ENCODE results near the gene DOCK8.

Gene DOCK8

GRCh38 chr9:374736-375135 lies 160.1 kb downstream of the DOCK8 start:
- no peak overlapping the region for H3K27ac ChIP-seq (ENCODE audit: low read depth, low read length)

GRCh38 chr9:376115-376514 lies 161.4 kb downstream of the DOCK8 start:
- H3K9ac ChIP-seq (ENCODE audit: low read length in 5 of 5), result no peak overlapping the region
- no peaks in the 10 kb centered on the region for H3K9me3 ChIP-seq (ENCODE audit: control insufficient read depth in 5 of 5, low read length in 5 of 5)
- no peaks in the 10 kb centered on the region for H3K27me3 ChIP-seq (ENCODE audit: control insufficient read depth in 5 of 5, insufficient read depth in 4 of 5, low read length in 5 of 5)
- H3K36me3 ChIP-seq (ENCODE audit: control insufficient read depth in 5 of 5, insufficient read depth in 5 of 5, low read length in 5 of 5), result peaks cover 20 to 59% (median 35%) of the 10 kb centered on the region in 5 donors
- H3K27ac ChIP-seq (ENCODE audit: low read depth, low read length), result no peak overlapping the region
- no peak overlapping the region for H3K4me3 ChIP-seq (ENCODE audit: low read depth in 1 of 5, low read length in 5 of 5)
- peaks cover 0 to 14% (median 7%) of the 10 kb centered on the region in 5 donors for H3K4me1 ChIP-seq (ENCODE audit: control insufficient read depth in 5 of 5, insufficient read depth in 5 of 5, low read length in 5 of 5)

More at GRCh38 chr9:374736-375135, 160.1 kb downstream of the DOCK8 start:
- peaks cover 0 to 16% (median 7%) of the 10 kb centered on the region in 5 donors for H3K4me1 ChIP-seq (ENCODE audit: control insufficient read depth in 5 of 5, insufficient read depth in 5 of 5, low read length in 5 of 5)
- no peak overlapping the region for H3K9ac ChIP-seq (ENCODE audit: low read length in 5 of 5)
- no peaks in the 10 kb centered on the region for H3K9me3 ChIP-seq (ENCODE audit: control insufficient read depth in 5 of 5, low read length in 5 of 5)
- no peak overlapping the region for H3K4me3 ChIP-seq (ENCODE audit: low read depth in 1 of 5, low read length in 5 of 5)
- no peaks in the 10 kb centered on the region for H3K27me3 ChIP-seq (ENCODE audit: control insufficient read depth in 5 of 5, insufficient read depth in 4 of 5, low read length in 5 of 5)
- H3K36me3 ChIP-seq (ENCODE audit: control insufficient read depth in 5 of 5, insufficient read depth in 5 of 5, low read length in 5 of 5), result peaks cover 23 to 65% (median 31%) of the 10 kb centered on the region in 5 donors

GRCh38 chr9:378263-378662 lies 163.6 kb downstream of the DOCK8 start:
- Histone ChIP-seq H3K27ac (ENCODE audit: low read depth, low read length) (no peak overlapping the region), H3K9ac (ENCODE audit: low read length in 5 of 5) (no peak overlapping the region), H3K36me3 (ENCODE audit: control insufficient read depth in 5 of 5, insufficient read depth in 5 of 5, low read length in 5 of 5) (peaks cover 15 to 61% (median 34%) of the 10 kb centered on the region in 5 donors), H3K4me1 (ENCODE audit: control insufficient read depth in 5 of 5, insufficient read depth in 5 of 5, low read length in 5 of 5) (no peaks in the 10 kb centered on the region), H3K4me3 (ENCODE audit: low read depth in 1 of 5, low read length in 5 of 5) (no peak overlapping the region), H3K27me3 (ENCODE audit: control insufficient read depth in 5 of 5, insufficient read depth in 4 of 5, low read length in 5 of 5) (no peaks in the 10 kb centered on the region), H3K9me3 (ENCODE audit: control insufficient read depth in 5 of 5, low read length in 5 of 5) (no peaks in the 10 kb centered on the region)

- Histone ChIP-seq H3K9me3 (ENCODE audit: control insufficient read depth in 5 of 5, low read length in 5 of 5) (no peaks in the 10 kb centered on the region), H3K36me3 (ENCODE audit: control insufficient read depth in 5 of 5, insufficient read depth in 5 of 5, low read length in 5 of 5) (peaks cover 5 to 37% (median 24%) of the 10 kb centered on the region in 5 donors), H3K4me3 (ENCODE audit: low read depth in 1 of 5, low read length in 5 of 5) (no peak overlapping the region)
Observed at GRCh38 chr9:382383-382782, 167.7 kb downstream of the DOCK8 start.

GRCh38 chr9:385818-386398 lies 171.2 kb downstream of the DOCK8 start:
- Histone ChIP-seq H3K27ac (ENCODE audit: low read depth, low read length) (no peak overlapping the region), H3K27me3 (ENCODE audit: control insufficient read depth in 5 of 5, insufficient read depth in 4 of 5, low read length in 5 of 5) (no peaks in the 10 kb centered on the region), H3K4me3 (ENCODE audit: low read depth in 1 of 5, low read length in 5 of 5) (no peak overlapping the region), H3K36me3 (ENCODE audit: control insufficient read depth in 5 of 5, insufficient read depth in 5 of 5, low read length in 5 of 5) (peaks cover 0 to 34% (median 15%) of the 10 kb centered on the region in 5 donors), H3K9ac (ENCODE audit: low read length in 5 of 5) (no peak overlapping the region), H3K4me1 (ENCODE audit: control insufficient read depth in 5 of 5, insufficient read depth in 5 of 5, low read length in 5 of 5) (peaks cover 0 to 8% (median 0%) of the 10 kb centered on the region in 5 donors), H3K9me3 (ENCODE audit: control insufficient read depth in 5 of 5, low read length in 5 of 5) (no peaks in the 10 kb centered on the region)

More at GRCh38 chr9:382383-382782, 167.7 kb downstream of the DOCK8 start:
- H3K27me3 ChIP-seq (ENCODE audit: control insufficient read depth in 5 of 5, insufficient read depth in 4 of 5, low read length in 5 of 5), result no peaks in the 10 kb centered on the region
- H3K9ac ChIP-seq (ENCODE audit: low read length in 5 of 5), result no peak overlapping the region
- no peaks in the 10 kb centered on the region for H3K4me1 ChIP-seq (ENCODE audit: control insufficient read depth in 5 of 5, insufficient read depth in 5 of 5, low read length in 5 of 5)
- H3K27ac ChIP-seq (ENCODE audit: low read depth, low read length), result no peak overlapping the region

- Histone ChIP-seq H3K27me3 (ENCODE audit: control insufficient read depth in 5 of 5, insufficient read depth in 4 of 5, low read length in 5 of 5) (no peaks in the 10 kb centered on the region), H3K9me3 (ENCODE audit: control insufficient read depth in 5 of 5, low read length in 5 of 5) (no peaks in the 10 kb centered on the region), H3K4me3 (ENCODE audit: low read depth in 1 of 5, low read length in 5 of 5) (no peak overlapping the region), H3K36me3 (ENCODE audit: control insufficient read depth in 5 of 5, insufficient read depth in 5 of 5, low read length in 5 of 5) (peaks cover 4 to 41% (median 11%) of the 10 kb centered on the region in 5 donors), H3K9ac (ENCODE audit: low read length in 5 of 5) (no peak overlapping the region), H3K4me1 (ENCODE audit: control insufficient read depth in 5 of 5, insufficient read depth in 5 of 5, low read length in 5 of 5) (peaks cover 0 to 8% (median 4%) of the 10 kb centered on the region in 5 donors), H3K27ac (ENCODE audit: low read depth, low read length) (no peak overlapping the region)
Observed at GRCh38 chr9:389159-389558, 174.5 kb downstream of the DOCK8 start.

GRCh38 chr9:389758-390157 lies 175.1 kb downstream of the DOCK8 start:
- Histone ChIP-seq H3K9me3 (ENCODE audit: control insufficient read depth in 5 of 5, low read length in 5 of 5) (no peaks in the 10 kb centered on the region), H3K36me3 (ENCODE audit: control insufficient read depth in 5 of 5, insufficient read depth in 5 of 5, low read length in 5 of 5) (peaks cover 4 to 46% (median 11%) of the 10 kb centered on the region in 5 donors)

GRCh38 chr9:392077-392804 lies 177.6 kb downstream of the DOCK8 start:
- no peak overlapping the region for H3K27ac ChIP-seq (ENCODE audit: low read depth, low read length)
- peaks cover 3 to 58% (median 12%) of the 10 kb centered on the region in 5 donors for H3K36me3 ChIP-seq (ENCODE audit: control insufficient read depth in 5 of 5, insufficient read depth in 5 of 5, low read length in 5 of 5)
- no peaks in the 10 kb centered on the region for H3K27me3 ChIP-seq (ENCODE audit: control insufficient read depth in 5 of 5, insufficient read depth in 4 of 5, low read length in 5 of 5)
- H3K4me1 ChIP-seq (ENCODE audit: control insufficient read depth in 5 of 5, insufficient read depth in 5 of 5, low read length in 5 of 5), result peaks cover 0 to 13% (median 4%) of the 10 kb centered on the region in 5 donors
- no peaks in the 10 kb centered on the region for H3K9me3 ChIP-seq (ENCODE audit: control insufficient read depth in 5 of 5, low read length in 5 of 5)
- H3K9ac ChIP-seq (ENCODE audit: low read length in 5 of 5), result no peak overlapping the region
- no peak overlapping the region for H3K4me3 ChIP-seq (ENCODE audit: low read depth in 1 of 5, low read length in 5 of 5)

More at GRCh38 chr9:389758-390157, 175.1 kb downstream of the DOCK8 start:
- H3K4me1 ChIP-seq (ENCODE audit: control insufficient read depth in 5 of 5, insufficient read depth in 5 of 5, low read length in 5 of 5), result peaks cover 0 to 12% (median 4%) of the 10 kb centered on the region in 5 donors
- H3K27me3 ChIP-seq (ENCODE audit: control insufficient read depth in 5 of 5, insufficient read depth in 4 of 5, low read length in 5 of 5), result no peaks in the 10 kb centered on the region
- no peak overlapping the region for H3K27ac ChIP-seq (ENCODE audit: low read depth, low read length)
- H3K4me3 ChIP-seq (ENCODE audit: low read depth in 1 of 5, low read length in 5 of 5), result no peak overlapping the region
- no peak overlapping the region for H3K9ac ChIP-seq (ENCODE audit: low read length in 5 of 5)

- Histone ChIP-seq H3K9ac (ENCODE audit: low read length in 5 of 5) (peak overlapping the region in 1 of 5 donors; percentile 6), H3K27me3 (ENCODE audit: control insufficient read depth in 5 of 5, insufficient read depth in 4 of 5, low read length in 5 of 5) (no peaks in the 10 kb centered on the region), H3K9me3 (ENCODE audit: control insufficient read depth in 5 of 5, low read length in 5 of 5) (no peaks in the 10 kb centered on the region), H3K4me3 (ENCODE audit: low read depth in 1 of 5, low read length in 5 of 5) (no peak overlapping the region), H3K36me3 (ENCODE audit: control insufficient read depth in 5 of 5, insufficient read depth in 5 of 5, low read length in 5 of 5) (peaks cover 6 to 57% (median 18%) of the 10 kb centered on the region in 5 donors), H3K27ac (ENCODE audit: low read depth, low read length) (no peak overlapping the region), H3K4me1 (ENCODE audit: control insufficient read depth in 5 of 5, insufficient read depth in 5 of 5, low read length in 5 of 5) (peaks cover 0 to 11% (median 4%) of the 10 kb centered on the region in 5 donors)
Observed at GRCh38 chr9:394347-395052, 179.8 kb downstream of the DOCK8 start.

- Histone ChIP-seq H3K27me3 (ENCODE audit: control insufficient read depth in 5 of 5, insufficient read depth in 4 of 5, low read length in 5 of 5) (no peaks in the 10 kb centered on the region), H3K4me1 (ENCODE audit: control insufficient read depth in 5 of 5, insufficient read depth in 5 of 5, low read length in 5 of 5) (peaks cover 0 to 5% (median 2%) of the 10 kb centered on the region in 5 donors), H3K9me3 (ENCODE audit: control insufficient read depth in 5 of 5, low read length in 5 of 5) (no peaks in the 10 kb centered on the region), H3K27ac (ENCODE audit: low read depth, low read length) (no peak overlapping the region), H3K9ac (ENCODE audit: low read length in 5 of 5) (no peak overlapping the region), H3K4me3 (ENCODE audit: low read depth in 1 of 5, low read length in 5 of 5) (no peak overlapping the region), H3K36me3 (ENCODE audit: control insufficient read depth in 5 of 5, insufficient read depth in 5 of 5, low read length in 5 of 5) (peaks cover 9 to 59% (median 22%) of the 10 kb centered on the region in 5 donors)
Observed at GRCh38 chr9:396396-396795, 181.7 kb downstream of the DOCK8 start.
